ENCODE results near the gene KBTBD8. TPM values are rescaled to one million over a fixed set of nuclear protein-coding genes. Genes with fewer than 3 reads are reported as not detected.
A peak's percentile ranks its signal among the peaks of the same experiment; 100 is the strongest.

Gene KBTBD8
- total RNA-seq, 1 experiment from 2014 or later: 1.7 TPM

DNA sequence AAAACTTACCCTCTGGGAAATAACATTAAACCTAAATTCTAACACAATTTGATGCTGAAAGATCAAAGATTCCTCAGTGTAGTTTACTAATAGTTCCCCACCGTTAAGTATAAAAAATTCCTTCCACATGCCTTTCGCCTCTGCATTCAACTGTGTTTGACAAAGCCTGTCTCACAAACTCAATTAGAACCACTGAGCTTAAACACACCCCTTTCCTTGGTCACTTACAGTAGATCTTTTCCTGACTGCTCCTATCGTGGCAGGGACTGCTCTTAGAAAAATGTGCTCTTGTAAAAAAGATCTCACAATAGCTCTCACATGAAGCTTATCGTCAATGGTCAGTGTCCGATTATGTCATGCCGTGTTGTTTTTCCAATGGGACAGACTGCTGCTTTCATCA is 8.9 kb upstream of the KBTBD8 start:
- Mint-ChIP-seq H3K27ac (ENCODE audit: low read depth, unreplicated experiment) (no peak overlapping the region), H3K9me3 (ENCODE audit: unreplicated experiment) (no peaks in the 10 kb centered on the region), H3K27me3 (ENCODE audit: insufficient read depth, unreplicated experiment) (peaks cover 19% of the 10 kb centered on the region), H3K4me3 (ENCODE audit: unreplicated experiment) (no peak overlapping the region), H3K36me3 (ENCODE audit: insufficient read depth, unreplicated experiment) (no peaks in the 10 kb centered on the region), H3K4me1 (ENCODE audit: insufficient read depth, unreplicated experiment) (no peaks in the 10 kb centered on the region)
- ChIA-PET CTCF (interaction anchor here (0.6 to 4.1 kb wide), 4 partner anchors 17 to 173 kb away, joined by 3 to 45 read pairs (median 7); no protein-coding TSS in a partner anchor), POLR2A (no interaction called here)
- TF ChIP-seq, protein P1, sequence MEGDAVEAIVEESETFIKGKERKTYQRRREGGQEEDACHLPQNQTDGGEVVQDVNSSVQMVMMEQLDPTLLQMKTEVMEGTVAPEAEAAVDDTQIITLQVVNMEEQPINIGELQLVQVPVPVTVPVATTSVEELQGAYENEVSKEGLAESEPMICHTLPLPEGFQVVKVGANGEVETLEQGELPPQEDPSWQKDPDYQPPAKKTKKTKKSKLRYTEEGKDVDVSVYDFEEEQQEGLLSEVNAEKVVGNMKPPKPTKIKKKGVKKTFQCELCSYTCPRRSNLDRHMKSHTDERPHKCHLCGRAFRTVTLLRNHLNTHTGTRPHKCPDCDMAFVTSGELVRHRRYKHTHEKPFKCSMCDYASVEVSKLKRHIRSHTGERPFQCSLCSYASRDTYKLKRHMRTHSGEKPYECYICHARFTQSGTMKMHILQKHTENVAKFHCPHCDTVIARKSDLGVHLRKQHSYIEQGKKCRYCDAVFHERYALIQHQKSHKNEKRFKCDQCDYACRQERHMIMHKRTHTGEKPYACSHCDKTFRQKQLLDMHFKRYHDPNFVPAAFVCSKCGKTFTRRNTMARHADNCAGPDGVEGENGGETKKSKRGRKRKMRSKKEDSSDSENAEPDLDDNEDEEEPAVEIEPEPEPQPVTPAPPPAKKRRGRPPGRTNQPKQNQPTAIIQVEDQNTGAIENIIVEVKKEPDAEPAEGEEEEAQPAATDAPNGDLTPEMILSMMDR (IDR thresholded peaks at IDR 0.05; ENCODE audit: unreplicated experiment): no peak
- no peak for DNase-seq (ENCODE audit: unreplicated experiment)
- no TSS peak for BruUV-seq (replicated peaks)
- intact Hi-C loops (cut with micrococcal nuclease): no loop called here

DNA sequence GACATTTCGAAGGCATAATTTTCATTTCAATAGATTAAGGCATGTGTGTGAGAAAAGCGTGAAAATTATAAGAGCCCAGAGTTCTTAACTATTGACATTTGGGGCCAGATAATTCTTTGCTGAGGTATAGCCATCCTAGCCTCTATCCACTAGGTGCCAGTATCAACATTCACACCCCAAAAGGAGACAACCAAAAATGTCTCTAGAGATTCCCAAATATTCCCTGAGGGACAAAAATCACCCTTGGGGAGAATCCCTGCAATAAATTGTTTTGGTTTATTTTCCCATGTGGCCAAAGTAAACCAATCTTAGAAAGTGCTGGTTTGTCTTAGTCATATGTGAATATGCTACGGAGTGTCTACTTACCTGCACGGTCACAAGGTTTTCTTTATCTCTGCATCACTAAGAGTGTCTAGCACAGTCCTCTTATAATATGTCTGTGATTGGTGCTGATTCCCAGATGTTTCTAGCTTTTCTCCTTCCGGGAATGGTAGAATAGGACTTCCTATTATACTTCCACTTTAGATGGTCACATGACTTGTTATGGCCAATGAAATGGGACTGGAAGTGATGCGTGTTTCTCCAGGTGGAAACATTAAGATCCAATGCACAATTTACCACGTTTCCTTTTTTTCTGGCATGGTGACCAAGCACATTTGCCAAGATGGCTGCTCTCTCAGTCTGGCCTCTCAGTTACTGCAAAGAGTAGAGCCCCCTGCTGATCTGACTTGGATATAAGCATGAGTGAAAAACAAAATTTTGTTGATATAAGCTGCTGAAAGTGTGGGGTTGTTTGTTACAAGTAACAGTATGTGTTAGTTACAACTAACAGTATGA is 8.0 kb upstream of the KBTBD8 start:
- peak; percentile 22 for DNase-seq (ENCODE audit: unreplicated experiment)
- no TSS peak for BruUV-seq (replicated peaks)
- no peaks in the 10 kb centered on the region for H3K36me3 Mint-ChIP-seq (ENCODE audit: insufficient read depth, unreplicated experiment)
- ChIA-PET CTCF (interaction anchor here (0.6 to 4.1 kb wide), 7 partner anchors 13 to 174 kb away, joined by 3 to 45 read pairs (median 3); no protein-coding TSS in a partner anchor), POLR2A (no interaction called here)
- peaks cover 26% of the 10 kb centered on the region for H3K27me3 Mint-ChIP-seq (ENCODE audit: insufficient read depth, unreplicated experiment)
- TF ChIP-seq, protein P1 (IDR thresholded peaks at IDR 0.05; ENCODE audit: unreplicated experiment): peak; percentile 13
- H3K4me3 Mint-ChIP-seq (ENCODE audit: unreplicated experiment): no peak overlapping the region
- H3K27ac Mint-ChIP-seq (ENCODE audit: low read depth, unreplicated experiment): no peak overlapping the region
- intact Hi-C loops (cut with micrococcal nuclease): no loop called here
- H3K9me3 Mint-ChIP-seq (ENCODE audit: unreplicated experiment): no peaks in the 10 kb centered on the region
- no peaks in the 10 kb centered on the region for H3K4me1 Mint-ChIP-seq (ENCODE audit: insufficient read depth, unreplicated experiment)

DNA sequence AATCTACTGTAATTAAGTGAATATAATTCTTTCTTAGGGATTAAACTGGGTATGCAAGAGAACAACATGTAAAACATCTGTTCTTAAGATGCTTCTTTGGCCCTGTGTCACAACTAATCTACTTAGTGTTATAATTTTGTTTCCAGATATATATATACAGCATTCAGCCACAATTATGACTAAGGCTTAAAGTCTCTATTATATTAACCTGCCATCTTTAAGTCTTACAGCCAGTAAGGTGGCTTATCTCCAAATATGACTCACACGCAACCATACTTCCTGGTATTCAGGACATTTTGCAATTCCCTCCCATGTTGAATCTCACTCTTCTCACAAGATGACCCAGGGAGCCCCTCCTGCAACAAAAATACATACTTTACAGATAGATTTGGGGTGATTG is 6.6 kb upstream of the KBTBD8 start:
- Mint-ChIP-seq H3K36me3 (ENCODE audit: insufficient read depth, unreplicated experiment) (no peaks in the 10 kb centered on the region), H3K27ac (ENCODE audit: low read depth, unreplicated experiment) (no peak overlapping the region), H3K4me1 (ENCODE audit: insufficient read depth, unreplicated experiment) (no peaks in the 10 kb centered on the region), H3K4me3 (ENCODE audit: unreplicated experiment) (no peak overlapping the region), H3K9me3 (ENCODE audit: unreplicated experiment) (no peaks in the 10 kb centered on the region), H3K27me3 (ENCODE audit: insufficient read depth, unreplicated experiment) (peaks cover 26% of the 10 kb centered on the region)
- TF ChIP-seq, protein P1 (IDR thresholded peaks at IDR 0.05; ENCODE audit: unreplicated experiment): no peak
- ChIA-PET CTCF (interaction anchor here (1.1 to 4.1 kb wide), 3 partner anchors 19 to 123 kb away, joined by 3 to 45 read pairs (median 4); no protein-coding TSS in a partner anchor), POLR2A (no interaction called here)
- intact Hi-C loops (cut with micrococcal nuclease): no loop called here
- peak; percentile 66 for DNase-seq (ENCODE audit: unreplicated experiment)
- BruUV-seq (replicated peaks): no TSS peak

DNA sequence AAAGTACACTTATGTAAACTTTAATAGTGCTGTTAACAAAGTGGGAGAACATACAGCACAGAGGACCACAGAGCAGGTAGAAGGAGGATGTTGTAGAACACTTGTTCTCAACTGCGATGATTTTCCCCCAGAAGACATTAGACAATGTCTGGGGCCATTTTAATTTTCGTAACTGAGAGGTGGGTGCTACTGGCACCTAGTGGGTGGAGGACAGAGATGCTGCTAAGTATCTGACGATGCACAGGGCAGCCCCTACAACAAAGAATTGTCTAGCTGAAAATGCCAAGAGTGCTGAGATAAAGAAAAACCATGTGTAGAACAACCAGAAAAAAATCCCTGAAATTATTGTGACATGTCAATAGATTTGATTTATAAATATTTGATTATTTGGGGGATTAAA is 5.0 kb upstream of the KBTBD8 start:
- H3K4me1 Mint-ChIP-seq (ENCODE audit: insufficient read depth, unreplicated experiment): no peaks in the 10 kb centered on the region
- TF ChIP-seq, protein P1 (IDR thresholded peaks at IDR 0.05; ENCODE audit: unreplicated experiment): no peak
- intact Hi-C loops (cut with micrococcal nuclease): no loop called here
- peaks cover 26% of the 10 kb centered on the region for H3K27me3 Mint-ChIP-seq (ENCODE audit: insufficient read depth, unreplicated experiment)
- no peaks in the 10 kb centered on the region for H3K36me3 Mint-ChIP-seq (ENCODE audit: insufficient read depth, unreplicated experiment)
- ChIA-PET POLR2A (no interaction called here), CTCF (interaction anchor here (1.4 kb wide), 1 partner anchor 21 kb away, joined by 4 read pairs; no protein-coding TSS in a partner anchor)
- no peak for DNase-seq (ENCODE audit: unreplicated experiment)
- H3K4me3 Mint-ChIP-seq (ENCODE audit: unreplicated experiment): no peak overlapping the region
- no peaks in the 10 kb centered on the region for H3K9me3 Mint-ChIP-seq (ENCODE audit: unreplicated experiment)
- no TSS peak for BruUV-seq (replicated peaks)
- no peak overlapping the region for H3K27ac Mint-ChIP-seq (ENCODE audit: low read depth, unreplicated experiment)

All from MCF 10A (cell line).